CD8-positive, alpha-beta memory T cell (primary cell): ENCODE measurements around the gene NALCN. TPM values are rescaled to one million over a fixed set of nuclear protein-coding genes. Genes with fewer than 3 reads are reported as not detected.

Experiments used
- CTCF ChIA-PET: fragments of 350-600 bp; sonication (Branson Sonifier 250); formaldehyde crosslinking; loops from one replicate; lab custom pipeline; 2021; ENCODE audit warnings: antibody characterized with exemption; lab: Charles Lee
- POLR2A ChIA-PET: fragments of 350-600 bp; sonication (Branson Sonifier 250); formaldehyde crosslinking; loops from one replicate; lab custom pipeline; 2021; ENCODE audit warnings: antibody characterized with exemption; lab: Charles Lee
- DNase-seq, 5 donors: peaks; one replicate each; pipeline versions ENCODE4 v3.0.0 to v3.0.0-alpha.2; 2020 to 2022; ENCODE audit warnings: mixed read lengths in 1 of 5
- H3K27ac ChIP-seq: one replicate; pipeline ENCODE4 v1.7.0; 2013; ENCODE audit warnings: low read depth, mild to moderate bottlenecking, low read length, moderate library complexity
- H3K27me3 ChIP-seq: 2 replicates; pipeline ENCODE4 v1.7.0; 2013; ENCODE audit warnings: low read length, mild to moderate bottlenecking; ENCODE audit not compliant: insufficient read depth, poor library complexity, severe bottlenecking
- H3K36me3 ChIP-seq: 2 replicates; pipeline ENCODE4 v1.7.0; 2013; ENCODE audit warnings: mild to moderate bottlenecking, low read length, moderate library complexity; ENCODE audit not compliant: insufficient read depth
- H3K4me1 ChIP-seq: 2 replicates; pipeline ENCODE4 v1.7.0; 2013; ENCODE audit warnings: mild to moderate bottlenecking, low read length, moderate library complexity; ENCODE audit not compliant: insufficient read depth
- H3K4me3 ChIP-seq: 2 replicates; pipeline ENCODE4 v1.7.0; 2013; ENCODE audit warnings: mild to moderate bottlenecking, low read length
- H3K9me3 ChIP-seq: 2 replicates; pipeline ENCODE4 v1.7.0; 2013; ENCODE audit warnings: mild to moderate bottlenecking, low read length
- H3K27ac Mint-ChIP-seq, 8 donors: one replicate each; pipeline ENCODE4 v1.8.0; 2020 to 2021; ENCODE audit warnings: mixed read lengths in 8 of 8, mild to moderate bottlenecking in 6 of 8, inconsistent platforms in 3 of 8, moderate library complexity in 3 of 8
- H3K27me3 Mint-ChIP-seq, 2 donors: one replicate each; pipeline ENCODE4 v1.8.0; 2020 to 2021; ENCODE audit warnings: mixed read lengths in 2 of 2, mild to moderate bottlenecking in 1 of 2, moderate library complexity in 1 of 2
- H3K36me3 Mint-ChIP-seq, 3 donors: one replicate each; pipeline ENCODE4 v1.8.0; 2020 to 2021; ENCODE audit warnings: mixed read lengths in 3 of 3, inconsistent platforms in 1 of 3, mild to moderate bottlenecking in 1 of 3
- H3K4me1 Mint-ChIP-seq, 3 donors: one replicate each; pipeline ENCODE4 v1.8.0; 2020 to 2021; ENCODE audit warnings: mixed read lengths in 3 of 3, inconsistent platforms in 1 of 3, mild to moderate bottlenecking in 1 of 3
- H3K4me3 Mint-ChIP-seq, 7 donors: one replicate each; pipeline ENCODE4 v1.8.0; 2020 to 2021; ENCODE audit warnings: mixed read lengths in 7 of 7, mild to moderate bottlenecking in 6 of 7, moderate library complexity in 4 of 7, inconsistent platforms in 2 of 7
- H3K9me3 Mint-ChIP-seq, 5 donors: one replicate each; pipeline ENCODE4 v1.8.0; 2020 to 2022; ENCODE audit warnings: mixed read lengths in 5 of 5, mild to moderate bottlenecking in 3 of 5, moderate library complexity in 2 of 5, inconsistent platforms in 1 of 5
- polyA plus RNA-seq: library from polyadenylated mRNA; unstranded; fragments of 300-500 nt; fragmentation: Illumina TruSeq; gene quantifications from one replicate; pipeline ENCODE4 v1.2.3, GENCODE V29; 2021
- total RNA-seq, 2 experiments: library from RNA; stranded (reverse); gene quantifications; one replicate each; pipeline ENCODE4 v1.2.3, GENCODE V29; 2021

NALCN gene
- total and polyA plus RNA-seq, 3 experiments from 2014 or later, result not detected

DNA sequence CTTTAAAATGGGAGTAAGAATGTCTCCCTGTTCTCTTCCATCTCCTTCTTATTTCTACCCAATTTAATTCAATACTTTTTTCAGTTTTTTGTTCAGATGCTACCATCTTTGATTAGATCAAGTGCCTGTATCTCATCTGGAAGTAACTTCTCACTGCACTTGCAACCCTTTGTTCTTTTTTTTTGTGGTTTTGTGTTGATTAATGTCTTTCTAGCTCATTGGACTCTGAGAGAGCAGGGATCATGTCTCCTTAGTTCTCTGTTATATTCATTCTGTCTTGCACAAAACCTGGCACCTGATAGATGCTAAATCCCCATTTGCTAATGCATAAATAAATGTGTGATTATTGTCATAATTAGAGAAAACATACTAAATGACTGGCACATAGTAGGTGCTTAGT is 35.3 kb upstream of the NALCN start:
- H3K4me3 ChIP-seq, result no peak overlapping the region
- H3K9me3 ChIP-seq, result no peaks in the 10 kb centered on the region
- H3K27me3 ChIP-seq, result no peaks in the 10 kb centered on the region
- no peak overlapping the region for H3K27ac ChIP-seq
- Mint-ChIP-seq H3K27me3 (peaks cover 13 to 36% of the 10 kb centered on the region in 2 donors), H3K27ac (peak overlapping the region in 1 of 8 donors; percentile 21), H3K4me1 (peaks cover 6 to 9% (median 8%) of the 10 kb centered on the region in 3 donors), H3K4me3 (no peak overlapping the region), H3K9me3 (peaks cover 0 to 4% (median 0%) of the 10 kb centered on the region in 5 donors), H3K36me3 (no peaks in the 10 kb centered on the region)
- ChIA-PET CTCF (no interaction called here), POLR2A (no interaction called here)
- no peaks in the 10 kb centered on the region for H3K4me1 ChIP-seq
- DNase-seq, result no peak
- no peaks in the 10 kb centered on the region for H3K36me3 ChIP-seq

GRCh38 chr13:101450749-101451130 is 34.4 kb upstream of the NALCN start:
- H3K27ac ChIP-seq, result no peak overlapping the region
- CTCF ChIA-PET, result no interaction called here
- Mint-ChIP-seq H3K36me3 (no peaks in the 10 kb centered on the region), H3K27ac (no peak overlapping the region), H3K9me3 (peaks cover 0 to 4% (median 0%) of the 10 kb centered on the region in 5 donors), H3K27me3 (peaks cover 13 to 29% of the 10 kb centered on the region in 2 donors), H3K4me1 (peaks cover 6 to 9% (median 8%) of the 10 kb centered on the region in 3 donors), H3K4me3 (no peak overlapping the region)
- H3K27me3 ChIP-seq, result no peaks in the 10 kb centered on the region
- no peaks in the 10 kb centered on the region for H3K36me3 ChIP-seq
- H3K4me3 ChIP-seq, result no peak overlapping the region
- POLR2A ChIA-PET, result no interaction called here
- H3K4me1 ChIP-seq, result no peaks in the 10 kb centered on the region
- no peak for DNase-seq
- no peaks in the 10 kb centered on the region for H3K9me3 ChIP-seq

DNA sequence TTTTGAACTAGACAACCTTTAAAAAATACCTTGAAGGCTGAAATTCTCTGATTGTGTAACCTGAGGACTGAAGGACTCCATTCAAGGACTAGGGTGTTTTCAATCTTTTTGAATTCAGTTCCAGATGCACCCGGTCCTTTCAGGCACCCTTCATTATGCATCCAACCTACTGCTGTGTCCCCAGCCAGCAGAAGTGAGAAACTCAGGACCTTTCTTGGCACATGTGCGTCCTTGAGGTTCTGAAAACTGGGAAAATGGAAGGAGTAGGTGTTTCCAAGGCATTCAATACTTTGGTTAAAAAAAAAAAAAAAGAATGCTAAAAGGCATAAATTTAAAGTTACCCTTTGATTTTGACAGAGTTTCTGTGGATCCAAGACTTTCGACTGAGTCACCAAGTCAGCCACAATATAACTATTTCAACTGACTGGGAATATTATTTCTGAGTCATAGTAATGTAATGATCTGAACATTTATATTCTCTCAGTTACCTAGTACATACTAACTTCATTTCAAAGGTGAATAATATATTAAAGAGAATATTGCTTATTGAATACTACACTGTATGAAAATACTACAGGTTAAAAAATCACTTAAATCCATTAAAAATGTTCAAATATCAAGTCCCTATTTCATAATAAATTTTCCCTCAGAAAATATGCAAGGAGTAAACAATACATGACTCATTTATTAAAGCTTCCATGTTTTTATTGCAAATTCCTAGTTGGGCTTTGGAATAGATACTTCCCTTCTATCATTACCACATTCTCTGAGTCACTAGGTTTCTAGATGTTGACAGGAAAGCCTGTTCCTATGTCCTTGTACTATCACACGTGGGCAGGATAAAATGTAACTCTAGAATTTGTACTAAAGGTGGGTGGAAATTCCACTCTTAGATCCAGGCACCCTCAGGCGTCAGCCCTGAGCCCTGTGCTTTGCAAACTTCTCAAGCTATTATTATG is 33.8 kb upstream of the NALCN start:
- H3K27me3 ChIP-seq, result no peaks in the 10 kb centered on the region
- Mint-ChIP-seq H3K4me3 (no peak overlapping the region), H3K27ac (no peak overlapping the region), H3K9me3 (peaks cover 0 to 4% (median 0%) of the 10 kb centered on the region in 5 donors), H3K27me3 (peaks cover 13 to 26% of the 10 kb centered on the region in 2 donors), H3K36me3 (no peaks in the 10 kb centered on the region), H3K4me1 (peaks cover 6 to 9% (median 8%) of the 10 kb centered on the region in 3 donors)
- no peak for DNase-seq
- no peak overlapping the region for H3K4me3 ChIP-seq
- H3K4me1 ChIP-seq, result no peaks in the 10 kb centered on the region
- POLR2A ChIA-PET, result no interaction called here
- no peaks in the 10 kb centered on the region for H3K9me3 ChIP-seq
- CTCF ChIA-PET, result no interaction called here
- no peaks in the 10 kb centered on the region for H3K36me3 ChIP-seq
- no peak overlapping the region for H3K27ac ChIP-seq

DNA sequence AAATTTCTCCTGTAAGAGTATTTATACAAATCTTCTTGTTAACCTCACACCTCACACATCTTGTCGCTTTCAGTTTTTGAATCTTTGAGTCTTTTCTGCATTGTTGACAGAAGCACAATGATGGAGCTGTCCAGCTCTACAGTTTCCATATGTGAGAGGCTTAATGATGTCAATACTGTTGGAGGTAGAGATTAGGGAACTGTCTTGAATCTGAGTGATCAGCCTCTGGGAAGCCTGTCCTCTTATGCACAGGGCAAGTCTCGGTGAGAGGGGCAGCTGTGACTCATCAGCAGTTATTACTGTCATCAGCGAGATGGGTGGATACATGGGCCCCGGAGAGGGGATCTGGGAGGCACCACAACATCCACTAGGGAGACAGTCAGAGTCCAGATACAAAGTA is 31.5 kb upstream of the NALCN start:
- POLR2A ChIA-PET, result no interaction called here
- no peak overlapping the region for H3K27ac Mint-ChIP-seq

DNA sequence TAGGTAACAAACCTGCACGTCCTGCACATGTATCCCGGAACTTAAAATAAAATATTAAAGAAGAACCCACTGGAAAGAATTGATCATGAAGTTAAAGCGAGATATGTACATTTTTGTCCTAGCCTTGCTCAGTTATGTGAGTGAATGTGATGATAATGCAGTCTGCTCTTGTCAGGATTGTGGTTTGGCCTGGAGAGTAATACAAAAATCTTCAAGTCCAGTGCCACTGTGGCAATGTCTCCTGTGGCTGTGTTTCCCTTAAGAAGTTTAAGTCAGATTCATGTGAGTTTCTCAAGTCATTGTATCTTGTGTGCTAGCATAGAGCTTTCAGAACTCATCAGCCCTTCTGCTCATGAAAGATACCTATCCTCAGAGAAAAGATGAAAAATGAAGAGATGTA is 18.2 kb upstream of the NALCN start:
- Mint-ChIP-seq H3K36me3 (no peaks in the 10 kb centered on the region), H3K27ac (peak overlapping the region in 1 of 8 donors; percentile 29), H3K4me1 (no peaks in the 10 kb centered on the region), H3K4me3 (no peak overlapping the region), H3K27me3 (peaks cover 5 to 24% of the 10 kb centered on the region in 2 donors), H3K9me3 (peaks cover 0 to 2% (median 0%) of the 10 kb centered on the region in 5 donors)
- H3K36me3 ChIP-seq, result no peaks in the 10 kb centered on the region
- H3K27me3 ChIP-seq, result no peaks in the 10 kb centered on the region
- no peak overlapping the region for H3K4me3 ChIP-seq
- no peaks in the 10 kb centered on the region for H3K4me1 ChIP-seq
- DNase-seq, result no peak
- H3K27ac ChIP-seq, result no peak overlapping the region
- no peaks in the 10 kb centered on the region for H3K9me3 ChIP-seq
- POLR2A ChIA-PET, result no interaction called here
- CTCF ChIA-PET, result no interaction called here

More for the DNA sequence above, 31.5 kb upstream of the NALCN start:
- Mint-ChIP-seq H3K4me1 (no peaks in the 10 kb centered on the region), H3K36me3 (no peaks in the 10 kb centered on the region), H3K9me3 (no peaks in the 10 kb centered on the region), H3K27me3 (peaks cover 3 to 8% of the 10 kb centered on the region in 2 donors), H3K4me3 (no peak overlapping the region)
- Histone ChIP-seq H3K9me3 (no peaks in the 10 kb centered on the region), H3K27me3 (no peaks in the 10 kb centered on the region), H3K4me3 (no peak overlapping the region), H3K27ac (no peak overlapping the region), H3K4me1 (no peaks in the 10 kb centered on the region), H3K36me3 (no peaks in the 10 kb centered on the region)
- DNase-seq, result no peak
- CTCF ChIA-PET, result no interaction called here

DNA sequence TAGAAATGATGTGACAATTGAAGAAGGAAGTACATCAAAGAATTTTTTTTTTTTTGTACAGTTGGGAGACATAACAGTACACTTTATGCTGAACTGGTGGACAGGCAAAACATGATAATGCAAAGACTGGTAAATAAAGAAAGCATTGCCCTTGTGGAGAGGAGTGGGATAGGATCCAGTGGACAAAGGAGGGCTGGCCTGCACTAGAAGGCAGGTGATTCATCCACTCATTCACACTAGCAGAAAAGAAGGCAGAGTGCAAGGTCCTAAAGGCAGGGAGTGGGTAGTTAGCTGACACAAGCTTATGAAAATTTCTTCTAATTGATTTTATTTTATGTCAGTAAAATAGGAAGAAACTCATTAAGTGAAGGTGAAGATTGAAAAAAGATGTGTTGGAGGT is 17.6 kb upstream of the NALCN start:
- H3K9me3 Mint-ChIP-seq, result peaks cover 0 to 2% (median 0%) of the 10 kb centered on the region in 5 donors
- POLR2A ChIA-PET, result no interaction called here
- Histone ChIP-seq H3K4me1 (no peaks in the 10 kb centered on the region), H3K36me3 (no peaks in the 10 kb centered on the region), H3K27ac (no peak overlapping the region), H3K4me3 (no peak overlapping the region), H3K9me3 (no peaks in the 10 kb centered on the region), H3K27me3 (no peaks in the 10 kb centered on the region)
- CTCF ChIA-PET, result no interaction called here
- H3K4me1 Mint-ChIP-seq, result no peaks in the 10 kb centered on the region
- peaks cover 4 to 26% of the 10 kb centered on the region in 2 donors for H3K27me3 Mint-ChIP-seq
- no peak overlapping the region for H3K27ac Mint-ChIP-seq
- no peaks in the 10 kb centered on the region for H3K36me3 Mint-ChIP-seq
- no peak overlapping the region for H3K4me3 Mint-ChIP-seq
- no peak for DNase-seq

DNA sequence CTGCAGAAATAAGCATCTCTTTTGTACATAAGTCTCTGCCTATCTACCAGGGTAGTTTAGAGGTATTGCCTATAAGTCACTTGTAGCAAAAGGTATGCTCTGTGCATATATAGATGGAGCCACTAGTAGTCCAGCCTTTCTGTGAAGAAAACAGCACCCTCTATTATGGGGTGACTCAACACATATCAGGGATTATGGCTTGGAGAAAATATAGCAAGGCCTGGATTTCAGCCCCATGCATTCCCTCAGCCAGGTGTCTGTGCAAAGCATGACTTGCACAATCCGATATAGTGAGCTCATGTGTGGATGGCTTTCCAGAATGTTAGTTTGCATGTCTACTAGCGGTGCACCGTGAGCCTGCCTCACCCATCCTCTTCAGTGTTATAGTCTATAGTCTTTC is 13.4 kb upstream of the NALCN start:
- H3K36me3 ChIP-seq, result no peaks in the 10 kb centered on the region

DNA sequence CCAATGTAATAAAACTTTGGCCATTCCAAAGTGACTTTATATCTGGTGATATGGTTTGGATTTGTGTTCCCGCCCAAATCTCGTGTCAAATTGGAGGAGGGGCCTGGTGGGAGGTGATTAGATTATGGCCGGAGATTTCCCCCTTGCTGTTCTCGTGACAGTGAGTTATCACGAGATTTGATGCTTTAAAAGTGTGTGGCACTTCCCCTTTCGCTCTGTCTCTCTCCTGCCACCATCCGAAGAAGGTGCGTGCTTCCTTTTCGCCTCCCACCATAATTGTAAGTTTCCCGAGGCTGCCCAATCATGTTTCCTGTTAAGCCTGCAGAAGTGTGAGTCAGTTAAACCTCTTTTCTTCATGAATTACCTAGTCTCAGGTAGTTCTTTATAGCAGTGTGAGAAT is 9.3 kb upstream of the NALCN start:
- H3K27me3 ChIP-seq, result no peaks in the 10 kb centered on the region
- Mint-ChIP-seq H3K27ac (no peak overlapping the region), H3K27me3 (peaks cover 2 to 10% of the 10 kb centered on the region in 2 donors), H3K4me1 (no peaks in the 10 kb centered on the region), H3K9me3 (peaks cover 0 to 2% (median 0%) of the 10 kb centered on the region in 5 donors), H3K36me3 (no peaks in the 10 kb centered on the region), H3K4me3 (no peak overlapping the region)
- H3K4me1 ChIP-seq, result no peaks in the 10 kb centered on the region
- no peak overlapping the region for H3K27ac ChIP-seq
- CTCF ChIA-PET, result no interaction called here
- no peaks in the 10 kb centered on the region for H3K36me3 ChIP-seq
- POLR2A ChIA-PET, result no interaction called here
- DNase-seq, result no peak
- no peak overlapping the region for H3K4me3 ChIP-seq
- no peaks in the 10 kb centered on the region for H3K9me3 ChIP-seq

More for the DNA sequence above, 13.4 kb upstream of the NALCN start:
- Histone ChIP-seq H3K4me1 (no peaks in the 10 kb centered on the region), H3K9me3 (no peaks in the 10 kb centered on the region), H3K27ac (no peak overlapping the region), H3K4me3 (no peak overlapping the region), H3K27me3 (no peaks in the 10 kb centered on the region)
- ChIA-PET CTCF (no interaction called here), POLR2A (no interaction called here)
- H3K4me1 Mint-ChIP-seq, result no peaks in the 10 kb centered on the region
- peaks cover 0 to 2% (median 0%) of the 10 kb centered on the region in 5 donors for H3K9me3 Mint-ChIP-seq
- H3K36me3 Mint-ChIP-seq, result no peaks in the 10 kb centered on the region
- H3K27me3 Mint-ChIP-seq, result peaks cover 2 to 29% of the 10 kb centered on the region in 2 donors
- no peak overlapping the region for H3K27ac Mint-ChIP-seq
- no peak for DNase-seq
- H3K4me3 Mint-ChIP-seq, result no peak overlapping the region
